Measurements from ENCODE around the gene GAREM2.

The GAREM2 gene

GRCh38 chr2:26172871-26173775 lies at the start of gene GAREM2:
GAREM2 (plus strand) TSS chr2:26173088; CDS start chr2:26173221, 133 bp downstream.
- H3K4me3 ChIP-seq (ENCODE audit: low read depth, low read length), result no peak within 1 kb of the TSS
- TF ChIP-seq MYC (IDR thresholded peaks at IDR 0.05; ENCODE audit: low read depth, low read length) (no peak), POLR2A (IDR thresholded peaks at IDR 0.05; ENCODE audit: extremely low read depth, insufficient read length) (no peak)
- no peak for DNase-seq (ENCODE audit: low read depth)

GRCh38 chr2:26123426-26123825 lies 49.5 kb upstream of the GAREM2 start:
- no peak overlapping the region for H3K4me3 ChIP-seq (ENCODE audit: low read depth, low read length)
- TF ChIP-seq CTCF (IDR thresholded peaks at IDR 0.05; ENCODE audit: low read depth, low read length) (no peak), MAX (IDR thresholded peaks at IDR 0.05; ENCODE audit: low read depth, low read length) (no peak), POLR2A (IDR thresholded peaks at IDR 0.05; ENCODE audit: extremely low read depth, insufficient read length) (no peak)
- DNase-seq (ENCODE audit: low read depth), result no peak

GRCh38 chr2:26126074-26126473 lies 46.8 kb upstream of the GAREM2 start:
- no peak for DNase-seq (ENCODE audit: low read depth)
- no peak for TF ChIP-seq MAX (IDR thresholded peaks at IDR 0.05; ENCODE audit: low read depth, low read length)
- H3K4me3 ChIP-seq (ENCODE audit: low read depth, low read length), result no peak overlapping the region

- TF ChIP-seq MYC (IDR thresholded peaks at IDR 0.05; ENCODE audit: low read depth, low read length) (no peak), CTCF (IDR thresholded peaks at IDR 0.05; ENCODE audit: low read depth, low read length) (no peak), POLR2A (IDR thresholded peaks at IDR 0.05; ENCODE audit: extremely low read depth, insufficient read length) (no peak), MAX (IDR thresholded peaks at IDR 0.05; ENCODE audit: low read depth, low read length) (no peak)
- no peak for DNase-seq (ENCODE audit: low read depth)
- H3K4me3 ChIP-seq (ENCODE audit: low read depth, low read length), result no peak overlapping the region
These were observed 44.7 kb upstream of the GAREM2 start for GRCh38 chr2:26128176-26128575.

GRCh38 chr2:26130763-26131162 lies 42.1 kb upstream of the GAREM2 start:
- no peak for TF ChIP-seq CTCF (IDR thresholded peaks at IDR 0.05; ENCODE audit: low read depth, low read length)
- TF ChIP-seq POLR2A (IDR thresholded peaks at IDR 0.05; ENCODE audit: extremely low read depth, insufficient read length), result no peak
- TF ChIP-seq MYC (IDR thresholded peaks at IDR 0.05; ENCODE audit: low read depth, low read length), result no peak
- no peak for TF ChIP-seq MAX (IDR thresholded peaks at IDR 0.05; ENCODE audit: low read depth, low read length)
- no peak for DNase-seq (ENCODE audit: low read depth)

GRCh38 chr2:26136451-26136850 lies 36.4 kb upstream of the GAREM2 start:
- no peak for DNase-seq (ENCODE audit: low read depth)
- no peak overlapping the region for H3K4me3 ChIP-seq (ENCODE audit: low read depth, low read length)
- TF ChIP-seq POLR2A (IDR thresholded peaks at IDR 0.05; ENCODE audit: extremely low read depth, insufficient read length) (no peak), MYC (IDR thresholded peaks at IDR 0.05; ENCODE audit: low read depth, low read length) (no peak), MAX (IDR thresholded peaks at IDR 0.05; ENCODE audit: low read depth, low read length) (no peak), CTCF (IDR thresholded peaks at IDR 0.05; ENCODE audit: low read depth, low read length) (no peak)

More at GRCh38 chr2:26130763-26131162, 42.1 kb upstream of the GAREM2 start:
- H3K4me3 ChIP-seq (ENCODE audit: low read depth, low read length), result no peak overlapping the region

All from NB4 (cell line).